ENCODE measurements around the gene CAPN5.

DNA sequence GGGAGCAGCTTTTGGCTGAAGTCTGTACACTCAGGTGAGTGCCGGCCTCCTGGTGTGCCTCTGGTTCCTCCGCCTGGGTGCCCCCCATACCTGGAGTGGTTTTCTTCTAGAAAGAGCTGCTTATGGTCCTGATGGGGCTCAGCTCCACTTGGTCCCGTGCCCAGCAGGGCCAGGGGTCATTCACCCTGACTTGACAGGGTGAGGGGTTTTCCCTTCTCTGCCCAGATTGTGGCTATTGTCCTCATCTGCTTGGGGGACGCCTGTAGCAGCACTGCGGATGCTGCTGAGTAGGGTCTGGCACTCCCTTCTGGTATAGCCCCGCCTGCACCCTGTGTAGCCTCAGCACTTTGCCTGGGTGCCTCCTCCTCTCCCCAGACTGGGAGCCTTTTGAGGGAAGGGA is 44.1 kb downstream of the CAPN5 start:
- TF ChIP-seq, protein P1, sequence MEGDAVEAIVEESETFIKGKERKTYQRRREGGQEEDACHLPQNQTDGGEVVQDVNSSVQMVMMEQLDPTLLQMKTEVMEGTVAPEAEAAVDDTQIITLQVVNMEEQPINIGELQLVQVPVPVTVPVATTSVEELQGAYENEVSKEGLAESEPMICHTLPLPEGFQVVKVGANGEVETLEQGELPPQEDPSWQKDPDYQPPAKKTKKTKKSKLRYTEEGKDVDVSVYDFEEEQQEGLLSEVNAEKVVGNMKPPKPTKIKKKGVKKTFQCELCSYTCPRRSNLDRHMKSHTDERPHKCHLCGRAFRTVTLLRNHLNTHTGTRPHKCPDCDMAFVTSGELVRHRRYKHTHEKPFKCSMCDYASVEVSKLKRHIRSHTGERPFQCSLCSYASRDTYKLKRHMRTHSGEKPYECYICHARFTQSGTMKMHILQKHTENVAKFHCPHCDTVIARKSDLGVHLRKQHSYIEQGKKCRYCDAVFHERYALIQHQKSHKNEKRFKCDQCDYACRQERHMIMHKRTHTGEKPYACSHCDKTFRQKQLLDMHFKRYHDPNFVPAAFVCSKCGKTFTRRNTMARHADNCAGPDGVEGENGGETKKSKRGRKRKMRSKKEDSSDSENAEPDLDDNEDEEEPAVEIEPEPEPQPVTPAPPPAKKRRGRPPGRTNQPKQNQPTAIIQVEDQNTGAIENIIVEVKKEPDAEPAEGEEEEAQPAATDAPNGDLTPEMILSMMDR (IDR thresholded peaks at IDR 0.05) = no peak
- TF ChIP-seq, protein P2, sequence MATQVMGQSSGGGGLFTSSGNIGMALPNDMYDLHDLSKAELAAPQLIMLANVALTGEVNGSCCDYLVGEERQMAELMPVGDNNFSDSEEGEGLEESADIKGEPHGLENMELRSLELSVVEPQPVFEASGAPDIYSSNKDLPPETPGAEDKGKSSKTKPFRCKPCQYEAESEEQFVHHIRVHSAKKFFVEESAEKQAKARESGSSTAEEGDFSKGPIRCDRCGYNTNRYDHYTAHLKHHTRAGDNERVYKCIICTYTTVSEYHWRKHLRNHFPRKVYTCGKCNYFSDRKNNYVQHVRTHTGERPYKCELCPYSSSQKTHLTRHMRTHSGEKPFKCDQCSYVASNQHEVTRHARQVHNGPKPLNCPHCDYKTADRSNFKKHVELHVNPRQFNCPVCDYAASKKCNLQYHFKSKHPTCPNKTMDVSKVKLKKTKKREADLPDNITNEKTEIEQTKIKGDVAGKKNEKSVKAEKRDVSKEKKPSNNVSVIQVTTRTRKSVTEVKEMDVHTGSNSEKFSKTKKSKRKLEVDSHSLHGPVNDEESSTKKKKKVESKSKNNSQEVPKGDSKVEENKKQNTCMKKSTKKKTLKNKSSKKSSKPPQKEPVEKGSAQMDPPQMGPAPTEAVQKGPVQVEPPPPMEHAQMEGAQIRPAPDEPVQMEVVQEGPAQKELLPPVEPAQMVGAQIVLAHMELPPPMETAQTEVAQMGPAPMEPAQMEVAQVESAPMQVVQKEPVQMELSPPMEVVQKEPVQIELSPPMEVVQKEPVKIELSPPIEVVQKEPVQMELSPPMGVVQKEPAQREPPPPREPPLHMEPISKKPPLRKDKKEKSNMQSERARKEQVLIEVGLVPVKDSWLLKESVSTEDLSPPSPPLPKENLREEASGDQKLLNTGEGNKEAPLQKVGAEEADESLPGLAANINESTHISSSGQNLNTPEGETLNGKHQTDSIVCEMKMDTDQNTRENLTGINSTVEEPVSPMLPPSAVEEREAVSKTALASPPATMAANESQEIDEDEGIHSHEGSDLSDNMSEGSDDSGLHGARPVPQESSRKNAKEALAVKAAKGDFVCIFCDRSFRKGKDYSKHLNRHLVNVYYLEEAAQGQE (IDR thresholded peaks at IDR 0.05; ENCODE audit: insufficient read depth in 1 of 2, low read depth in 2 of 2, low read length in 1 of 2) = no peak
- no peak for TF ChIP-seq POLR2AphosphoS5 (IDR thresholded peaks at IDR 0.05; ENCODE audit: low read depth, low read length)
- no peak for TF ChIP-seq SIN3A (IDR thresholded peaks at IDR 0.05; ENCODE audit: borderline replicate concordance, insufficient read depth, low read depth, low read length)
